ENCODE measurements around the gene CRP.
"Not testable (repeated sequence)": the region's sequence is repeated elsewhere in the genome, so short reads cannot be mapped to it uniquely, and the experiment has no call there.

Gene CRP

GRCh38 chr1:159714529-159714928 lies at the start of gene CRP:
TSS of gene CRP (minus strand) at chr1:159714589. CDS start at chr1:159714485, 104 bp downstream.
- DNase-seq, result no peak

GRCh38 chr1:159763686-159764085 lies 49.3 kb upstream of the CRP start:
- no peak for DNase-seq

GRCh38 chr1:159756397-159756796 lies 42.0 kb upstream of the CRP start:
- no peak for DNase-seq

- DNase-seq, result no peak
Observed at GRCh38 chr1:159755451-159756007, 41.1 kb upstream of the CRP start.

- no peak for DNase-seq
Observed at GRCh38 chr1:159753386-159753785, 39.0 kb upstream of the CRP start.

- no peak for DNase-seq
Observed at GRCh38 chr1:159752135-159752580, 37.8 kb upstream of the CRP start.

GRCh38 chr1:159751031-159751430 lies 36.6 kb upstream of the CRP start:
- no peak for DNase-seq

- DNase-seq, result no peak
Observed at GRCh38 chr1:159750621-159751020, 36.2 kb upstream of the CRP start.

- DNase-seq, result no peak
Observed at GRCh38 chr1:159749630-159750029, 35.2 kb upstream of the CRP start.

- DNase-seq, result no peak
Observed at GRCh38 chr1:159748370-159748769, 34.0 kb upstream of the CRP start.

GRCh38 chr1:159746666-159747065 lies 32.3 kb upstream of the CRP start:
- no peak for DNase-seq

GRCh38 chr1:159743651-159744410 lies 29.4 kb upstream of the CRP start:
- DNase-seq, result no peak

GRCh38 chr1:159737238-159737916 lies 23.0 kb upstream of the CRP start:
- DNase-seq, result no peak

- DNase-seq, result not testable (repeated sequence)
Observed at GRCh38 chr1:159723188-159723587, 8.8 kb upstream of the CRP start.

GRCh38 chr1:159719990-159720389 lies 5.6 kb upstream of the CRP start:
- no peak for DNase-seq

- no peak for DNase-seq
Observed at GRCh38 chr1:159715855-159716254, 1.5 kb upstream of the CRP start.

GRCh38 chr1:159712080-159712479 lies 2.3 kb downstream of the CRP start:
- no peak for DNase-seq

GRCh38 chr1:159707472-159708260 lies 6.7 kb downstream of the CRP start:
- DNase-seq, result no peak

- DNase-seq, result no peak
Observed at GRCh38 chr1:159705904-159706256, 8.5 kb downstream of the CRP start.

- DNase-seq, result no peak
Observed at GRCh38 chr1:159705251-159705903, 9.0 kb downstream of the CRP start.

GRCh38 chr1:159704481-159704880 lies 9.9 kb downstream of the CRP start:
- no peak for DNase-seq

- no peak for DNase-seq
Observed at GRCh38 chr1:159700312-159700711, 14.1 kb downstream of the CRP start.

GRCh38 chr1:159699653-159700052 lies 14.7 kb downstream of the CRP start:
- no peak for DNase-seq
